Common myeloid progenitor, CD34-positive (primary cell): ENCODE results near the gene LTB4R2.
A peak's percentile ranks its signal among the peaks of the same experiment; 100 is the strongest.

Source experiments
- CTCF ChIA-PET: fragments of 350-600 bp; sonication (Branson Sonifier 250); formaldehyde crosslinking; loops from one replicate; lab custom pipeline; 2021; ENCODE audit warnings: antibody characterized with exemption; lab: Charles Lee
- POLR2A ChIA-PET: fragments of 350-600 bp; sonication (Branson Sonifier 250); formaldehyde crosslinking; loops from one replicate; lab custom pipeline; 2021; ENCODE audit warnings: antibody characterized with exemption; lab: Charles Lee
- DNase-seq, 3 donors: peaks; one replicate each; pipeline versions ENCODE4 v3.0.0 to v3.0.0-alpha.2; 2013
- H3K27ac ChIP-seq, 2 experiments: 1 replicate in 1 of 2; 2 replicates in 1 of 2; pipeline ENCODE4 v1.7.0; 2013; ENCODE audit warnings: inconsistent platforms in 2 of 2, low read length in 2 of 2, mild to moderate bottlenecking in 2 of 2, low read depth in 1 of 2, moderate library complexity in 1 of 2; ENCODE audit not compliant: severe bottlenecking in 2 of 2, insufficient read depth in 1 of 2, poor library complexity in 1 of 2
- H3K27me3 ChIP-seq, 5 experiments: replicated peaks in 2 of 5; 1 replicate in 3 of 5; 2 replicates in 2 of 5; pipeline versions ENCODE4 v1.6.1 to v1.7.0; 2013; ENCODE audit warnings: low read length in 4 of 5, mild to moderate bottlenecking in 2 of 5, moderate library complexity in 2 of 5, inconsistent platforms in 1 of 5; ENCODE audit not compliant: insufficient read depth in 5 of 5, control insufficient read depth in 4 of 5
- H3K36me3 ChIP-seq, 4 experiments: 1 replicate in 2 of 4; 2 replicates in 2 of 4; pipeline versions ENCODE4 v1.6.1 to v1.7.0; 2013; ENCODE audit warnings: low read length in 3 of 4, control low read depth in 1 of 4, mild to moderate bottlenecking in 1 of 4; ENCODE audit not compliant: control insufficient read depth in 4 of 4, insufficient read depth in 4 of 4
- H3K4me1 ChIP-seq, 4 experiments: 1 replicate in 3 of 4; 2 replicates in 1 of 4; pipeline versions ENCODE4 v1.6.1 to v1.7.1; 2013; ENCODE audit warnings: low read length in 3 of 4, mild to moderate bottlenecking in 3 of 4, control low read depth in 1 of 4, inconsistent platforms in 1 of 4, moderate library complexity in 1 of 4; ENCODE audit not compliant: control insufficient read depth in 4 of 4, insufficient read depth in 4 of 4; ENCODE audit errors: control extremely low read depth in 1 of 4
- H3K4me3 ChIP-seq, 7 experiments: 1 replicate in 4 of 7; 2 replicates in 3 of 7; pipeline versions ENCODE4 v1.5.1 to v1.7.0; 2013; ENCODE audit warnings: mild to moderate bottlenecking in 7 of 7, low read length in 6 of 7, moderate library complexity in 6 of 7, inconsistent platforms in 2 of 7, low read depth in 2 of 7, control low read depth in 1 of 7; ENCODE audit not compliant: insufficient read depth in 4 of 7, control insufficient read depth in 1 of 7; ENCODE audit errors: extremely low read depth in 1 of 7
- H3K9me3 ChIP-seq, 5 experiments: 1 replicate in 4 of 5; 2 replicates in 1 of 5; pipeline versions ENCODE4 v1.6.1 to v1.7.1; 2013; ENCODE audit warnings: low read length in 4 of 5, mild to moderate bottlenecking in 2 of 5, inconsistent platforms in 1 of 5, low read depth in 1 of 5, moderate library complexity in 1 of 5; ENCODE audit not compliant: control insufficient read depth in 4 of 5, insufficient read depth in 2 of 5; ENCODE audit errors: control extremely low read depth in 1 of 5
- WGBS: methylation state at CpG from one replicate; pipeline ENCODE4 v1.1.5; 2013; ENCODE audit not compliant: insufficient coverage; 5-methylcytosine and 5-hydroxymethylcytosine counted together

LTB4R2 gene

DNA sequence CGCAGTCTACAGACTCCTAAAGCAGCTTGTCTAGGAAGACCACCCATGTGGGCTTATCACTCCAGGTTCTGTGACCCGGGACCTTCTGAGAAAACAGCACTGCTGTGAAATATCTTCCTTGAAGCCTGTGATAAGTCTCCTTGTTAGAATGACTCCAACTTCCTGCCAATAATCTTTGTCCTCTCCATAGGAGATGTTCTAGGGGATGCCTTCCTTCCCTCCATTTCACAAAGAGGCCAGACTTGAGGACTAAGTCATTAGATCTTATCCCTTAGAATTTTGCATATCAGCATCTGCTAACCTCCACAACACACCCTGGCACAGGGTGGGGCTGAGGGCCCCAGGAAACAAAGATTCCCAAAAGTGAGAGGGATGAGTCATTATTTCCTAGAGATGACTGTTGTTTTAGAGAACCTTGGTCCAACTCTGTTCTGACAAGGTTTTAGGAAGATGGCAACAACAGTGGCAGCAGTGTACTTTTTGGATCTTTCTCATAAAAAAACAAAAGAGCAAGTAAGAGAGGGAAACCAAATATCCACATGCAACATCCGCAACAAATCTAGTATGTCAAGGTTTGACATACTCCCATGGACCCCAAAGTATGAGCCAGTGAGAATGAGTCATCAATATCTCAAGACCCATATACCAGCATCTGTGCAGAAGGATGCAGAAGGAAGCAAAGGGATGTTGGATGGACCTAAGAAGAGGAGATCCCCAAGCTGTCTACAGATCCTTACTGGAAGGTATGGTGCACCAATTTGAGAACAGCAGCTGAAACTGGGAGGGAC, 7.4 kb downstream of the LTB4R2 start:
- peak in 2 of 3 donors; percentile 81 to 86 for DNase-seq
- Histone ChIP-seq H3K4me1 (peaks cover 16 to 45% (median 39%) of the 10 kb centered on the region in 4 experiments), H3K4me3 (no peak overlapping the region), H3K36me3 (no peaks in the 10 kb centered on the region), H3K27me3 (no peaks in the 10 kb centered on the region), H3K27ac (no peak overlapping the region), H3K9me3 (no peaks in the 10 kb centered on the region)
- ChIA-PET CTCF (interaction anchor here (1.0 to 21.1 kb wide), 8 partner anchors 9 to 119 kb away, joined by 3 to 391 read pairs (median 4); partner anchors contain the start of genes CIDEB, DHRS1, LTB4R and LTB4R2), POLR2A (interaction anchor here (0.6 kb wide), 1 partner anchor 13 kb away, joined by 3 read pairs; no protein-coding TSS in a partner anchor)
- 83% methylated on average over 2 of the region's 3 CpGs for WGBS

DNA sequence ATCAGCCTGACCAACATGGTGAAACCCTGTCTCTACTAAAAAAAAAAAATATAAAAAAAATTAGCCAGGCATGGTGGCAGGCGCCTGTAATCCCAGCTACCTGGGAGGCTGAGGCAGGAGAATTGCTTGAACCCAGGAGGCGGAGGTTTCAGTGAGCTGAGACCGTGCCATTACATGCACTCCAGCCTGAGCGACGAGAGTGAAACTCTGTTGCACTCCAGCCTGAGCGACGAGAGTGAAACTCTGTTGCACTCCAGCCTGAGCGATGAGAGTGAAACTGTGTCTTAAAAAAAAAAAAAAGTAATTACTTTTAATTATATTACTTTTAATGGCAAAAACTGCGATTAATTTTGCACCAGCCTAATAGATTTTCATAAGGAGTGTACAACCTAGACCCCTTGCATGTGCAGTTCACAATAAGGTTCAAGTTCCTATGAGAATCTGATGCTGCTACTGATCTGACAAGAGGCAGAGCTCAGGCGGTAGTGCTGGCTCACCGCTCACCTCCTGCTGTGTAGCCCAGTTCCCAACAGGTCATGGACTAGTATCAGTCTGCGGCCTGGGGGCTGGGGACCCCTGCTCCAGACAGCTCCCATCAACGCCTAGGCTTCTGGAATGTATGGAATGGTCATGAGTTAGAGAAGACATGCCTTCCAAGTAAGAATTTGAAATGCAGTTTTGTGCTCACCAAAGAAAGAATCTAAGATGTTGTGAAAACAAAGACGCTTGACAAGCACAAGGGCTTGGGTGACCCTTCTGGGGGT, 11.5 kb downstream of the LTB4R2 start:
- ChIA-PET POLR2A (interaction anchor here (0.9 kb wide), 1 partner anchor 11 kb away, joined by 3 read pairs; no protein-coding TSS in a partner anchor), CTCF (interaction anchor here (4.5 to 21.7 kb wide), 3 partner anchors 16 to 111 kb away, joined by 27 to 488 read pairs (median 391); partner anchors contain the start of genes CBLN3, CIDEB, DHRS1 and KHNYN)
- Histone ChIP-seq H3K27me3 (no peaks in the 10 kb centered on the region), H3K4me1 (peaks cover 0 to 36% (median 19%) of the 10 kb centered on the region in 4 experiments), H3K4me3 (no peak overlapping the region), H3K27ac (no peak overlapping the region), H3K9me3 (no peaks in the 10 kb centered on the region), H3K36me3 (no peaks in the 10 kb centered on the region)
- WGBS, result 99% methylated on average over 8 of the region's 14 CpGs
- DNase-seq, result no peak

DNA sequence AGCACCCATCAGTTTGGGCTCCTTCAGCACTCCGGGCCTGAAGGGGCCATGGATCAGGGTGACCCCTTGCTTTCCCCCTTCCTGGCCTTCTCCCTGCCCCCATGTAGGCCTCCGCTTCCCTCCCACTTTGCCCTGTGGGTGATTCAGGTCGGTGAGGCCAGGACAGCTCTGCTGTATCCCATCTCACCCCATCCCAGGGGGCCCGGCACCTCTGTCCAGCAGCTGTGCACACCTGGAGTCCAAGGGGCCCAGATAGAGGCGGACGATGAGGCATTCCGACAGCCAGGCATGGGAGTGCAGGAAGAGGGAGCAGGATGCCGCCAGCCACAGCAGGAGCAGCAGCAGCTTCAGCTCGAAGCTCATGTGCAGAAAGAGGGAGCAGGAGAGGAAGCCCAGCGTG, 12.7 kb downstream of the LTB4R2 start:
- ChIA-PET POLR2A (no interaction called here), CTCF (interaction anchor here (3.6 to 21.7 kb wide), 4 partner anchors 10 to 110 kb away, joined by 15 to 488 read pairs (median 209); partner anchors contain the start of genes CBLN3, CIDEB, DHRS1 and KHNYN)
- no peak for DNase-seq
- H3K4me1 ChIP-seq, result peaks cover 4 to 36% (median 23%) of the 10 kb centered on the region in 4 experiments
- no peaks in the 10 kb centered on the region for H3K36me3 ChIP-seq
- 97% methylated on average over 8 of the region's 10 CpGs for WGBS
- no peaks in the 10 kb centered on the region for H3K9me3 ChIP-seq
- no peak overlapping the region for H3K4me3 ChIP-seq
- H3K27me3 ChIP-seq, result no peaks in the 10 kb centered on the region
- no peak overlapping the region for H3K27ac ChIP-seq

DNA sequence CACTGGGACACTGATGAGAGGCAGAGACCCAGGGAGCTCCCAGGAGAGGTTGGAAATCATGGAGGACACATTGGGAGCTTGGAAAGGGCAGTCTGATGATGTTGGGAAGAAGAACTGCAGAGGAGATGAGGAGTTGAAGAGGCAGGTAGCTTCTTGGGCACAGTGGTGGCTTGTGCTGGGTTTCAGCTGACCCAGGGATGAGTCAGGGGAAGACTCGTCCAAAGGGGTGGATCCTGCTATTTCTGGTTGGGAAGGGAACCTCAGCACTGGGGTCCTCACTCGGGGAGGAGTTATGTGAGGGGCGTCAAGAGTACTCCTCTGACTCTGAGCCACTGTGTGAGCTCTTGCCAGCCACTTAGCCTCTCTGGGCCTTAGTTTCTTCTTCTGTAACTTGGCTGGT, 13.4 kb downstream of the LTB4R2 start:
- H3K27me3 ChIP-seq, result no peaks in the 10 kb centered on the region
- no peaks in the 10 kb centered on the region for H3K36me3 ChIP-seq
- 87% methylated on average over 3 of the region's 3 CpGs for WGBS
- no peak for DNase-seq
- peaks cover 4 to 34% (median 23%) of the 10 kb centered on the region in 4 experiments for H3K4me1 ChIP-seq
- no peak overlapping the region for H3K4me3 ChIP-seq
- CTCF ChIA-PET, result interaction anchor here (3.6 to 21.7 kb wide), 4 partner anchors 10 to 109 kb away, joined by 15 to 488 read pairs (median 209); partner anchors contain the start of genes CBLN3, CIDEB, DHRS1 and KHNYN
- H3K27ac ChIP-seq, result no peak overlapping the region
- POLR2A ChIA-PET, result no interaction called here
- H3K9me3 ChIP-seq, result no peaks in the 10 kb centered on the region

DNA sequence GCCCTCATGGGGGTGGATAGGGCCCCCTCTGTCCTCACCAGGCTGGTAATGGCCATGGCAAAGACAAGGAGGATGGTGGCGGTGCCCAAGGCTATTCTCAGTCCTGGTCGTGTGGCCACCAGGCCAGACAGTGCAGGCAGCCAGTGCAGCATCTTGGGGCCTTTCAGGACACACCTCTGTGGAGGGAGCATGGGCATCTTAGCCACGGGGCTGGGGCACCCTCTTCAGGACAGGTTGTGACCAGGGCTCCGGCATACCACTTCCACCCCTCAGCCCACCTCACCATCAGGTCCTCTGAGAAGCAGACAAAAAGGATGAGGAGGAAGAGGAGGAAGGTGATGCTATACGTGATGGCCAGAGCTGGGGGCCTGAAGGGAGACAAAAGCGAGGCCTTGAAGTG, 14.1 kb downstream of the LTB4R2 start:
- no peaks in the 10 kb centered on the region for H3K27me3 ChIP-seq
- POLR2A ChIA-PET, result no interaction called here
- peaks cover 4 to 39% (median 24%) of the 10 kb centered on the region in 4 experiments for H3K4me1 ChIP-seq
- H3K36me3 ChIP-seq, result no peaks in the 10 kb centered on the region
- DNase-seq, result no peak
- CTCF ChIA-PET, result interaction anchor here (3.6 to 21.7 kb wide), 4 partner anchors 9 to 109 kb away, joined by 15 to 488 read pairs (median 209); partner anchors contain the start of genes CBLN3, CIDEB, DHRS1 and KHNYN
- 96% methylated on average over 4 of the region's 6 CpGs for WGBS
- no peaks in the 10 kb centered on the region for H3K9me3 ChIP-seq
- no peak overlapping the region for H3K4me3 ChIP-seq
- H3K27ac ChIP-seq, result no peak overlapping the region

DNA sequence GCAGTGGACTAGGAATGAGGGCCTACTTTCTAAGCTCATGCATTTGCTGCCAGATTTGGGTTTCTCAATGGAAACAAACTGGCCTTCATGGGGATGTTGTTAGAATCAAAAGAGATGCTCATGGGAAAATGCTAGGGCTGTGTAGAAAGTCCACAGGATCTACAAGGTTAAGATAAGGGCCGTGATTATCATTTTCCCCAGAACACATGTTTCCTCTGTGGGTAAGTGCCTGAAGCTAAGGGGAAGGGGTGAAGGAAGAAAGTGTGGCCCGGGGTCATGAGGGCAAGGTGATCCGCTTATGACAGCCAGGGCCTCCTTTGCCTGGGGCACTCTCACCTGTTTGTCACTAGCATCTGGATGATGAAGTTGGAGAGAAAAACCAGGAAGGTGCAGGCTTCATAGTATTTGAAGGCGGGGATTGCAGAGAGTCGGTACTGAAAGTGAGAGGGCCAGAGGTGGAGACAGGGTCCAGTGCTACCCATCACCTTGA, 15.1 kb downstream of the LTB4R2 start:
- POLR2A ChIA-PET, result interaction anchor here (1.0 kb wide), 1 partner anchor 13 kb away, joined by 5 read pairs; no protein-coding TSS in a partner anchor
- WGBS, result 19% methylated on average over 3 of the region's 5 CpGs
- Histone ChIP-seq H3K36me3 (no peaks in the 10 kb centered on the region), H3K4me1 (peaks cover 4 to 49% (median 35%) of the 10 kb centered on the region in 4 experiments), H3K27ac (no peak overlapping the region), H3K27me3 (no peaks in the 10 kb centered on the region), H3K9me3 (no peaks in the 10 kb centered on the region), H3K4me3 (no peak overlapping the region)
- peak in 2 of 3 donors; percentile 50 to 65 for DNase-seq
- CTCF ChIA-PET, result interaction anchor here (0.7 to 21.7 kb wide), 8 partner anchors 8 to 108 kb away, joined by 3 to 488 read pairs (median 13); partner anchors contain the start of genes CBLN3, CIDEB, DHRS1 and KHNYN
